Measurements from ENCODE around the gene GALNT18.

DNA sequence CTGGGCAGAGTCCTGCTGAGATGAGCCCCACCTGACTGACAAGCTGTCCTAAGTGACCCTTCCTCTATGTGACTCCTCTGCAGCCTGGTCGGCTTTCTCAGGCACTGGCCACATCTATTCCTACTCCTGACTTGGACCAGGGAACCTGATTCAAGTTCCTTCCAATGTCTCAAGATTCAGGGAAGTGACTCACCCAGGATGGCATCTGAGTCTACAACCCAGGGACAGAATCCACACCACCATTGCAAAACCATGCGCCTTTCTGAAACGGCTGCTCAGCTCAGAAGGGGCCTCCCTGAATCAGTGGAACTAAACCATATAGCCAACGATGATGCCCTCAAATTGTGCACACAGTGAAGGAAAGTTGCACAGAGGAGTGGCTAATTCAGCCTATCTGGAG, 204.9 kb downstream of the GALNT18 start:
- TF ChIP-seq CTCF (IDR thresholded peaks at IDR 0.05) (no peak), POLR2A (IDR thresholded peaks at IDR 0.05) (no peak)
